Parathyroid adenoma (tissue), 2 donors: ENCODE data around the gene KCNB1.

ENCODE experiments used
- H2AFZ ChIP-seq: fragments of 300-600 bp; sonication (generic); one replicate; pipeline ENCODE4 v1.7.0; 2017; ENCODE audit warnings: antibody characterized with exemption, mild to moderate bottlenecking
- H3K27ac ChIP-seq: fragments of 300-600 bp; sonication (generic); one replicate; pipeline ENCODE4 v1.7.0; 2017
- H3K27me3 ChIP-seq: fragments of 300-600 bp; sonication (generic); one replicate; pipeline ENCODE4 v1.7.0; 2017; ENCODE audit warnings: low read length; ENCODE audit not compliant: control insufficient read depth, insufficient read depth
- H3K36me3 ChIP-seq: fragments of 300-600 bp; sonication (generic); one replicate; pipeline ENCODE4 v1.7.0; 2017; ENCODE audit warnings: low read length; ENCODE audit not compliant: control insufficient read depth, insufficient read depth
- H3K4me1 ChIP-seq: fragments of 300-600 bp; sonication (generic); one replicate; pipeline ENCODE4 v1.7.0; 2017; ENCODE audit warnings: control low read depth
- H3K4me2 ChIP-seq: fragments of 300-600 bp; sonication (generic); one replicate; pipeline ENCODE4 v1.7.0; 2017; ENCODE audit warnings: low read length
- H3K4me3 ChIP-seq: fragments of 300-600 bp; sonication (generic); one replicate; pipeline ENCODE4 v1.7.0; 2017; ENCODE audit warnings: low read depth, low read length
- H3K79me2 ChIP-seq: fragments of 300-600 bp; sonication (generic); one replicate; pipeline ENCODE4 v1.7.0; 2017; ENCODE audit warnings: control low read depth
- H3K9ac ChIP-seq: fragments of 300-600 bp; sonication (generic); one replicate; pipeline ENCODE4 v1.7.0; 2017; ENCODE audit warnings: mild to moderate bottlenecking
- H3K9me3 ChIP-seq: fragments of 300-600 bp; sonication (generic); one replicate; pipeline ENCODE4 v1.7.0; 2017; ENCODE audit warnings: low read length; ENCODE audit not compliant: control insufficient read depth
- TF ChIP-seq, protein P1 (sequence below): fragments of 300-600 bp; sonication (generic); IDR thresholded peaks from one replicate; pipeline ENCODE4 v1.7.0; 2017; ENCODE audit warnings: antibody characterized with exemption, mild to moderate bottlenecking
- donor health status: primary hyperparathyroidism.

The KCNB1 gene

DNA sequence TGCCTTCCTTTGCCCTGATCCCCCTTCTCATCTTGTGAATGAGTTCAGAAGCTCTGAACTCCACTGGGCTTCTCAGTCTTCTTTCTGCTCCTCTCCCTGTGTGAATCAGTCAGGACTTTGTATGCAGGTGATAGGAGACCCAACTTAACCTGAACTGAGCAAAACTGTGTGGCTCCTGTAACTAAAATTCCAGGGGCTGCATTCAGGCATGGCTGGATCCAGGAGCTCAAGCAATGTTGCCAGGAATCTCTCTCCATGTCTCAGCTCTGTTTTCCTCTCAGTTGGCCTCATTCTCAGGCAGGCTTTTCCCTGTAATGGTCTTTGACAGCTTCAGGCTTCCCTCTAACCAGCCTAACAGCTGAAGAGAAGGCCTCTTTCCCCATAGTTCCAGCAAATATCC lies 153.7 kb downstream of the KCNB1 start:
- H2AFZ ChIP-seq = no peak overlapping the region
- H3K27ac ChIP-seq = no peak overlapping the region
- H3K4me1 ChIP-seq = no peaks in the 10 kb centered on the region
- no peak overlapping the region for H3K4me3 ChIP-seq
- H3K4me2 ChIP-seq = no peak overlapping the region
- H3K27me3 ChIP-seq = no peaks in the 10 kb centered on the region
- H3K36me3 ChIP-seq = no peaks in the 10 kb centered on the region
- no peaks in the 10 kb centered on the region for H3K79me2 ChIP-seq
- H3K9me3 ChIP-seq = no peaks in the 10 kb centered on the region
- TF ChIP-seq, protein P1, sequence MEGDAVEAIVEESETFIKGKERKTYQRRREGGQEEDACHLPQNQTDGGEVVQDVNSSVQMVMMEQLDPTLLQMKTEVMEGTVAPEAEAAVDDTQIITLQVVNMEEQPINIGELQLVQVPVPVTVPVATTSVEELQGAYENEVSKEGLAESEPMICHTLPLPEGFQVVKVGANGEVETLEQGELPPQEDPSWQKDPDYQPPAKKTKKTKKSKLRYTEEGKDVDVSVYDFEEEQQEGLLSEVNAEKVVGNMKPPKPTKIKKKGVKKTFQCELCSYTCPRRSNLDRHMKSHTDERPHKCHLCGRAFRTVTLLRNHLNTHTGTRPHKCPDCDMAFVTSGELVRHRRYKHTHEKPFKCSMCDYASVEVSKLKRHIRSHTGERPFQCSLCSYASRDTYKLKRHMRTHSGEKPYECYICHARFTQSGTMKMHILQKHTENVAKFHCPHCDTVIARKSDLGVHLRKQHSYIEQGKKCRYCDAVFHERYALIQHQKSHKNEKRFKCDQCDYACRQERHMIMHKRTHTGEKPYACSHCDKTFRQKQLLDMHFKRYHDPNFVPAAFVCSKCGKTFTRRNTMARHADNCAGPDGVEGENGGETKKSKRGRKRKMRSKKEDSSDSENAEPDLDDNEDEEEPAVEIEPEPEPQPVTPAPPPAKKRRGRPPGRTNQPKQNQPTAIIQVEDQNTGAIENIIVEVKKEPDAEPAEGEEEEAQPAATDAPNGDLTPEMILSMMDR = no peak
- H3K9ac ChIP-seq = no peak overlapping the region

DNA sequence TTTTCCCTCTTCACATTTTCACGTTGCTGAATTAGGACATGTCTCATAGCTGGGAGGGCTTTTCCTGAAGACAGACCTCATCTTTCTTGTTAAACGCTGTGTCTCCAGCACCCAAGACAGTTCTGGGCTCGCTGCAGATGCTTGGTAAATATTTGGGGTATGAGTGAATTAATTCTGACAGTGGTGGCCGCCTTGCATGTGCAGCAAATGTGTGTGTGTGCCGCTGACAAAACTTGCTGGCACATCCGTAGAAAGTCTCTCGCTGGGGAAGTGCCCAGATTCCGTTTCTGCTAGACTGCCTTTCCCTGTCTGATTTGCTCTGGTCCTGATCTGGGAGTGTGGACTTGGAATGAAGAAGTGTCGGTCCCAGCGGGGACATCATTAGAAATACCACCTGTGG lies 156.4 kb downstream of the KCNB1 start:
- Histone ChIP-seq H3K79me2 (no peaks in the 10 kb centered on the region), H3K4me2 (no peak overlapping the region), H3K36me3 (no peaks in the 10 kb centered on the region), H3K9ac (no peak overlapping the region), H3K4me1 (no peaks in the 10 kb centered on the region), H3K27me3 (no peaks in the 10 kb centered on the region), H3K4me3 (no peak overlapping the region), H3K27ac (no peak overlapping the region), H2AFZ (no peak overlapping the region), H3K9me3 (no peaks in the 10 kb centered on the region)
- TF ChIP-seq, protein P1 = no peak

DNA sequence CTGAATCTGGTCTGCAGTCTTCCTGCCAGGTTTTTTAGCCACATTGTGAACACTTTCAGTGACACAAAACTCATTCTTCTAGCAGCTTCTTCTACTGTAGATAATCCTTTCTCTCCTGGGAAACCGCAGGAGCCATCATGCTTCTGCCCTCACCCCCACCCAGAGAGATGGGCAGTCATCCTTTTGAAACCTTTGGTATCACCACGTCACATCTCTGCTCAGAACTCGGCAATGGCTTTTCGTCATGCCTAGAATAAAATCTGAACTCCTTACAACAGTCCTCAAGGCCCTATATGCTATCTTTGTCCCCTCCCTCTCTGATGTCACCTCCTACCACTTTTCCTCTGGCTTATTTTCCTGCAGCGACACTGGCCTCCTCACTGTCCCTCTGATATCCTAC lies 158.2 kb downstream of the KCNB1 start:
- H3K9me3 ChIP-seq = no peaks in the 10 kb centered on the region
- no peaks in the 10 kb centered on the region for H3K36me3 ChIP-seq
- H3K27ac ChIP-seq = no peak overlapping the region
- TF ChIP-seq, protein P1 = no peak
- no peak overlapping the region for H3K9ac ChIP-seq
- no peaks in the 10 kb centered on the region for H3K4me1 ChIP-seq
- no peaks in the 10 kb centered on the region for H3K27me3 ChIP-seq
- H2AFZ ChIP-seq = no peak overlapping the region
- H3K79me2 ChIP-seq = no peaks in the 10 kb centered on the region
- no peak overlapping the region for H3K4me3 ChIP-seq
- H3K4me2 ChIP-seq = no peak overlapping the region

DNA sequence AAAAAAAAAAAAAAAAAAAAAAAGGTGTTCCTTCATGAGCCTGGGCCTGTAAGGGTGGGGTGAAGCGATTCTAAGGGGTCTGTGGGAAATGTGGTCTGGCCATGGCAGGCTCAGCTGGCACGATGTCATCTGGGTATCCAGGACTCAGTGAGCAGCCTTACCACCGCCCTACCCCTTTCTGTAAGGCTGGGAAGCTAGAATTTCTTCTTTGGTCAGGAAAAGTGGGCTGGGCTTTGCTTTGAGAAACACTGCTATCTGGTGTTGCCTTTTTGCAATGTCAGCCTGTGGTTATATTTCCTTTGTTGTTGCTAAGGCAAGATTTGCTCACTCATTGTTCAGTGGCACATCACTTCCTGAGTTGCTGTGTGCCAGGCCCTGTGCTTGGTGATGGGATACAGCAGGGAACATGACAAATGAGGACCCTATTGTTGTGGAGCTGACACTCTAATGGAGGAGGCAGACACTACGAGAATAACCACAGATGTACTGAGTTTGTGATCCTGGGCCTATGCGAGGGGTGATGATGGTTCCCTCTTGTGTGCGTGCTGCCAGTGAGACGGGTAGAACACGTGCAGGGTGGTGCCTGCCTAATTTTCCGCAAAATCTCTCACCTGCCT lies 158.7 kb downstream of the KCNB1 start:
- Histone ChIP-seq H3K79me2 (no peaks in the 10 kb centered on the region), H3K4me2 (no peak overlapping the region), H3K27me3 (no peaks in the 10 kb centered on the region), H3K4me3 (no peak overlapping the region), H3K36me3 (no peaks in the 10 kb centered on the region), H3K27ac (no peak overlapping the region), H3K9me3 (no peaks in the 10 kb centered on the region), H3K4me1 (no peaks in the 10 kb centered on the region), H3K9ac (no peak overlapping the region), H2AFZ (no peak overlapping the region)
- TF ChIP-seq, protein P1 = no peak

DNA sequence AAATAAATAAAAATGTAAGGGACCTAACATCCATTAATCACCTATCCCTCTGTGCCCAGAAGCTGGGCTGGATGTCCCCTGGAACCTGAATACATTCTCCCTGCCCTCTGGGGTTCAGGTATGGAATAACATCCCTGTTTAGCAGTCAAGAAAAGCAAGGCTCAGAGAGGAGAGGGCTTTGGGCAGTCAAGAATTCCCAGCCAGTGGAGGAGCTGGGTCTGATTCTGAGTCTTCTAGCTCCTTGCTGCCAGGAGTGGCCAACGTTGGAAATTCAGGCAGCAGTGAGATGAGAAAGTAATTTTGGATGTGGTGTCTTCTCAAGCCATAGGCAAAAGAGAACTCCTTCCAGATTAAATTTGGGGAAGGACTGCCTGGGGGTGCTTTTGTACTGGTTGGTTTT lies 162.0 kb downstream of the KCNB1 start:
- no peak overlapping the region for H3K9ac ChIP-seq
- no peaks in the 10 kb centered on the region for H3K9me3 ChIP-seq
- H3K4me2 ChIP-seq = no peak overlapping the region
- H2AFZ ChIP-seq = no peak overlapping the region
- no peak overlapping the region for H3K4me3 ChIP-seq
- no peaks in the 10 kb centered on the region for H3K27me3 ChIP-seq
- TF ChIP-seq, protein P1 = peak; percentile 22
- H3K27ac ChIP-seq = no peak overlapping the region
- peaks cover 2% of the 10 kb centered on the region for H3K4me1 ChIP-seq
- H3K36me3 ChIP-seq = no peaks in the 10 kb centered on the region
- no peaks in the 10 kb centered on the region for H3K79me2 ChIP-seq
